HTR-8/SVneo (cell line): Measurements from ENCODE around the gene MLLT6.
A peak's percentile ranks its signal among the peaks of the same experiment; 100 is the strongest.
"Not testable (repeated sequence)": the region's sequence is repeated elsewhere in the genome, so short reads cannot be mapped to it uniquely, and the experiment has no call there.

Experiments
- DNase-seq: peaks from one replicate; pipeline ENCODE4 v3.0.0; 2011; ENCODE audit warnings: low spot score, mixed read lengths; ENCODE audit not compliant: insufficient read length
- FAIRE-seq: peaks from 2 replicates; lab custom pipeline; 2011; peaks lifted over from hg19 to GRCh38; lab: Jason Lieb, UNC

MLLT6 gene

GRCh38 chr17:38721802-38722201 is 16.7 kb downstream of the MLLT6 start:
- DNase-seq (no peak), FAIRE-seq (no peak)

GRCh38 chr17:38724337-38724988 is 19.4 kb downstream of the MLLT6 start:
- DNase-seq: no peak
- no peak for FAIRE-seq

GRCh38 chr17:38725066-38725465 is 20.0 kb downstream of the MLLT6 start:
- DNase-seq (no peak), FAIRE-seq (no peak)

GRCh38 chr17:38726145-38726544 is 21.1 kb downstream of the MLLT6 start:
- FAIRE-seq, DNase-seq: not testable (repeated sequence)

GRCh38 chr17:38727736-38728135 is 22.7 kb downstream of the MLLT6 start:
- no peak for DNase-seq

GRCh38 chr17:38728290-38728831 is 23.3 kb downstream of the MLLT6 start:
- FAIRE-seq (no peak), DNase-seq (no peak)

More at GRCh38 chr17:38727736-38728135, 22.7 kb downstream of the MLLT6 start:
- FAIRE-seq: no peak

- FAIRE-seq (no peak), DNase-seq (no peak)
Observed at GRCh38 chr17:38729368-38729885, 24.4 kb downstream of the MLLT6 start.

- FAIRE-seq (no peak), DNase-seq (peak; percentile 92)
Observed at GRCh38 chr17:38729886-38730525, 24.9 kb downstream of the MLLT6 start, which contains the start of gene CISD3. Gene CISD3 (plus strand): TSS chr17:38730341. CDS start chr17:38730359, 18 bp downstream.

- peak; percentile 68 for DNase-seq
- FAIRE-seq: no peak
Observed at GRCh38 chr17:38730526-38731379, 25.7 kb downstream of the MLLT6 start.

- no peak for DNase-seq
- no peak for FAIRE-seq
Observed at GRCh38 chr17:38731526-38732294, 26.6 kb downstream of the MLLT6 start.

GRCh38 chr17:38732376-38733281 is 27.6 kb downstream of the MLLT6 start:
- FAIRE-seq (no peak), DNase-seq (no peak)

GRCh38 chr17:38733282-38733981 is 28.4 kb downstream of the MLLT6 start:
- DNase-seq: no peak
- no peak for FAIRE-seq

GRCh38 chr17:38733982-38734973 is 29.2 kb downstream of the MLLT6 start:
- no peak for DNase-seq
- FAIRE-seq: no peak

- DNase-seq: peak; percentile 81
Observed at GRCh38 chr17:38735161-38735997, 30.3 kb downstream of the MLLT6 start.

GRCh38 chr17:38738007-38738662 is 33.1 kb downstream of the MLLT6 start:
- FAIRE-seq: no peak
- DNase-seq: no peak

More at GRCh38 chr17:38735161-38735997, 30.3 kb downstream of the MLLT6 start:
- no peak for FAIRE-seq
